Cardiac muscle cell (in vitro differentiated cells and primary cell): Measurements from ENCODE around the gene MAGOH. TPM values are rescaled to one million over a fixed set of nuclear protein-coding genes. Genes with fewer than 3 reads are reported as not detected.
A peak's percentile ranks its signal among the peaks of the same experiment; 100 is the strongest.

ENCODE experiments used
- DNase-seq, 2 donors: peaks; one replicate each; pipeline versions ENCODE4 v3.0.0 to v3.0.0-alpha.2; 2010 to 2017; ENCODE audit warnings: low read depth in 1 of 2, low spot score in 1 of 2
- H3K27ac ChIP-seq: fragments of 200-600 bp; sonication (generic); 2 replicates; pipeline ENCODE4 v1.5.1; 2016
- H3K27me3 ChIP-seq: fragments of 200-600 bp; sonication (generic); 2 replicates; pipeline ENCODE4 v1.6.0; 2016; ENCODE audit warnings: control low read depth
- H3K36me3 ChIP-seq: fragments of 200-600 bp; sonication (generic); 2 replicates; pipeline ENCODE4 v1.5.1; 2016; ENCODE audit warnings: control low read depth
- H3K4me1 ChIP-seq: fragments of 200-600 bp; sonication (generic); 2 replicates; pipeline ENCODE4 v1.8.1; 2017; ENCODE audit warnings: low read depth, mild to moderate bottlenecking, mixed run types
- H3K4me3 ChIP-seq: fragments of 200-600 bp; sonication (generic); 2 replicates; pipeline ENCODE4 v1.5.1; 2016; ENCODE audit warnings: mild to moderate bottlenecking
- H3K9me3 ChIP-seq: fragments of 200-600 bp; sonication (generic); 2 replicates; pipeline ENCODE4 v1.5.1; 2017; ENCODE audit warnings: low read depth, mild to moderate bottlenecking, control low read depth
- polyA plus RNA-seq: library from polyadenylated mRNA; unstranded; fragments of >200 nt; fragmentation: Nextera tagmentation; extraction: Ambion mirVana; gene quantifications from 2 replicates; pipeline ENCODE4 v1.2.1, GENCODE V29; 2016
- total RNA-seq: library from RNA; depleted of rRNA; stranded (reverse); fragments of >200 nt; gene quantifications from 2 replicates; pipeline ENCODE4 v1.2.3, GENCODE V29; 2016
- TF ChIP-seq, protein P1 (sequence below): IDR thresholded peaks from 2 replicates; pipeline ENCODE4 v1.5.1; 2012; ENCODE audit warnings: low read depth, mild to moderate bottlenecking, low read length

MAGOH gene
- total and polyA plus RNA-seq, 2 experiments from 2014 or later = 24.6 to 36.6 TPM

DNA sequence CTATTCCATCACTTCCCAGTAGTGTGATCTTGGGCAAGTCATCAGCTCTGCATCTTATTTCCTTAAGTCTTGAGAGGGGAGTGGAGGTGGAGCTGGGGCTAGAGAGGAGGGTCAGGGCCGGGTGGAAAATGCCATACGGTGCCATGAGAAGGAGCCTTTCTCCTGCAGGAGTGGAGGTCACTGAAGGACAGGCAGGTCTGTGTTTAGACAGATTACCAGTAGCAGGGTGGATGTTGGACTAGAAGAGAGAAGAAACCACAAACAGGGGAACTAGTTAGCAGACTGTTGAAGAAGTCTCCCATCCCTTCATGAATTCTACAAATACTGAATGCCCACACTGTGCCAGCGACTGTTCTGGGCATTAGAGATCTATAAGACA lies 55.6 kb downstream of the MAGOH start:
- no peaks in the 10 kb centered on the region for H3K36me3 ChIP-seq
- TF ChIP-seq, protein P1, sequence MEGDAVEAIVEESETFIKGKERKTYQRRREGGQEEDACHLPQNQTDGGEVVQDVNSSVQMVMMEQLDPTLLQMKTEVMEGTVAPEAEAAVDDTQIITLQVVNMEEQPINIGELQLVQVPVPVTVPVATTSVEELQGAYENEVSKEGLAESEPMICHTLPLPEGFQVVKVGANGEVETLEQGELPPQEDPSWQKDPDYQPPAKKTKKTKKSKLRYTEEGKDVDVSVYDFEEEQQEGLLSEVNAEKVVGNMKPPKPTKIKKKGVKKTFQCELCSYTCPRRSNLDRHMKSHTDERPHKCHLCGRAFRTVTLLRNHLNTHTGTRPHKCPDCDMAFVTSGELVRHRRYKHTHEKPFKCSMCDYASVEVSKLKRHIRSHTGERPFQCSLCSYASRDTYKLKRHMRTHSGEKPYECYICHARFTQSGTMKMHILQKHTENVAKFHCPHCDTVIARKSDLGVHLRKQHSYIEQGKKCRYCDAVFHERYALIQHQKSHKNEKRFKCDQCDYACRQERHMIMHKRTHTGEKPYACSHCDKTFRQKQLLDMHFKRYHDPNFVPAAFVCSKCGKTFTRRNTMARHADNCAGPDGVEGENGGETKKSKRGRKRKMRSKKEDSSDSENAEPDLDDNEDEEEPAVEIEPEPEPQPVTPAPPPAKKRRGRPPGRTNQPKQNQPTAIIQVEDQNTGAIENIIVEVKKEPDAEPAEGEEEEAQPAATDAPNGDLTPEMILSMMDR = no peak
- H3K9me3 ChIP-seq = no peaks in the 10 kb centered on the region
- DNase-seq = no peak
- H3K27me3 ChIP-seq = no peaks in the 10 kb centered on the region
- no peaks in the 10 kb centered on the region for H3K4me1 ChIP-seq
- H3K27ac ChIP-seq = no peak overlapping the region
- H3K4me3 ChIP-seq = no peak overlapping the region

DNA sequence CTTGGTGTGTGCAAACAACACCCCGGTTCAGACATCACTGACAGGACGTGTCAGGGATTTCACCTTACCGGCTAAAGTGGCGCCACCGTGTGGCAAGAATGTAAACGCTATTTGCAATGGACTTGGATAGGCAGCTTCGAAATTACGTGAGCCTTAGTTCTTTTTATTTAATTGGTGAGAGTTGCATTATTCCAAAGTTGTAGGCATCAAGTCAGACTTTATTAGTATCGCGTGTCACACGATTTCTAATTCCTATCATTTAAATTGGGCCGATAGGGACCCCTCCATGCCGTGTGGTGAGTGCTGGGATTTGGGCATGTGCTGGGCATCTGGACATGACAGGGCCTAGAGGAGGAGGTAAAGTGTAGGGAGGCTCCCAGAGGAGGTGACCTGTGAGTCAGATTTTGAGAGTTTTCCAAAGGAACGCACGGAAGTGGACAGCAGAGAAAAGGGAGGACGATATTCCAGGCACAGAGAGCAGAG lies 56.2 kb downstream of the MAGOH start:
- Histone ChIP-seq H3K9me3 (no peaks in the 10 kb centered on the region), H3K4me1 (no peaks in the 10 kb centered on the region), H3K36me3 (no peaks in the 10 kb centered on the region), H3K27me3 (no peaks in the 10 kb centered on the region), H3K4me3 (no peak overlapping the region), H3K27ac (no peak overlapping the region)
- TF ChIP-seq, protein P1 = peak; percentile 73
- peak; percentile 89 to 90 for DNase-seq

- TF ChIP-seq, protein P1 = no peak
Observed at GRCh38 chr1:53180951-53181350, 57.4 kb downstream of the MAGOH start.

GRCh38 chr1:53180226-53180625 lies 58.1 kb downstream of the MAGOH start:
- TF ChIP-seq, protein P1 = no peak
- Histone ChIP-seq H3K27ac (no peak overlapping the region), H3K9me3 (no peaks in the 10 kb centered on the region), H3K36me3 (no peaks in the 10 kb centered on the region), H3K4me1 (no peaks in the 10 kb centered on the region), H3K27me3 (no peaks in the 10 kb centered on the region), H3K4me3 (no peak overlapping the region)
- DNase-seq = peak in 1 of 2 donors; percentile 60

More at GRCh38 chr1:53180951-53181350, 57.4 kb downstream of the MAGOH start:
- no peak overlapping the region for H3K4me3 ChIP-seq
- H3K27me3 ChIP-seq = no peaks in the 10 kb centered on the region
- H3K4me1 ChIP-seq = no peaks in the 10 kb centered on the region
- no peak for DNase-seq
- H3K36me3 ChIP-seq = no peaks in the 10 kb centered on the region
- no peak overlapping the region for H3K27ac ChIP-seq
- no peaks in the 10 kb centered on the region for H3K9me3 ChIP-seq

Other genes starting within 250 kb of the MAGOH start
- gene PODN, start 176.3 kb downstream of the MAGOH start, total RNA-seq = 3.7 and 6.5 TPM in 2 replicates
- 2.6 and 2.8 TPM in 2 replicates for gene PODN, start 176.3 kb downstream of the MAGOH start, polyA plus RNA-seq
- gene SLC1A7, start 95.9 kb downstream of the MAGOH start, total RNA-seq = not detected in 2 replicates
- 0.15 TPM in 1 of 2 replicates, not detected in the other for gene SLC1A7, start 95.9 kb downstream of the MAGOH start, polyA plus RNA-seq
- 47.1 and 60.8 TPM in 2 replicates for gene CPT2, start 41.7 kb downstream of the MAGOH start, total RNA-seq
- 52.3 and 60.1 TPM in 2 replicates for gene CPT2, start 41.7 kb downstream of the MAGOH start, polyA plus RNA-seq
- gene CZIB, start 17.9 kb downstream of the MAGOH start, total RNA-seq = 49.7 and 62.2 TPM in 2 replicates
- 83.7 and 94.4 TPM in 2 replicates for gene CZIB, start 17.9 kb downstream of the MAGOH start, polyA plus RNA-seq
- gene LRP8, start 89.6 kb upstream of the MAGOH start, total RNA-seq = 7.0 and 9.7 TPM in 2 replicates
- gene LRP8, start 89.6 kb upstream of the MAGOH start, polyA plus RNA-seq = 5.4 and 9.0 TPM in 2 replicates
- gene DMRTB1, start 220.9 kb upstream of the MAGOH start, total RNA-seq = not detected in 2 replicates
- not detected in 2 replicates for gene DMRTB1, start 220.9 kb upstream of the MAGOH start, polyA plus RNA-seq